ENCODE data around the gene MYMK. TPM values are rescaled to one million over a fixed set of nuclear protein-coding genes. Genes with fewer than 3 reads are reported as not detected.

The MYMK gene
- total RNA-seq, 1 experiment from 2014 or later: not detected

DNA sequence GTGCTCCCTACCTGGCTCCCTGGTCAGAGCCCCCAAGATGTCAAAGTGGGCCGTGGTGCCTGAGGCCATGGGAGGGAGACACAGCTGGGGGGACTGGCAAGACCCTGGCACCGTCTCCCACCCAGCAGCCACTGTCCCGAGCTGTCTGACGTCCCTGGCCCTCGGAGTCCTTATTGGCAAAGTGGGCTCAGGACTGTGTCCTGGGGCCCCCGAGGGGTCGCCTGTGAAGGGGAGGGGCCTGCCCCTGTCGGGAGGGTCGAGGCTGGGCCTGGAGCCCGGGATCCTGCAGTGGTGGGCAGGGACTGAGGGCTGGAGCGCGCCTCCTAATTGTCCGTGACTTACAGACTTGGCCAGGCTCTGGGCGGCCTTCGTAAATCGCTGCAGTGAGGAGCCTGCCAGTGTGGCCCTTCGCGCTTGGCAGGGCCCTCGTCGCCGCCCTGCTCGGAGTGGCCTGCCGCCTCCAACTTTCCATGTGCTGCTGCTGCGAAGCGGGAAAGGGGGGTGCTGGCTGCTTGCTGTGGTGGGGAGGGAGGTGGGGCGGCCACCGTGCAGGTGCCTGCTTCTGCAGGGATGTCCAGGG lies 13.7 kb downstream of the MYMK start:
- Histone ChIP-seq H3K27me3 (replicated peaks; ENCODE audit: control insufficient read depth, insufficient read depth, low read length) (no peaks in the 10 kb centered on the region), H3K4me1 (0 out of 2 replicates have a peak, but pooled peaks cover 3% of the 10 kb centered on the region), H3K9me3 (no peaks in the 10 kb centered on the region), H3K4me3 (ENCODE audit: low read depth, low read length) (no peak overlapping the region), H3K36me3 (ENCODE audit: control insufficient read depth, insufficient read depth, low read length) (no peaks in the 10 kb centered on the region)
- Mint-ChIP-seq H3K9me3 (ENCODE audit: unreplicated experiment) (no peaks in the 10 kb centered on the region), H3K4me1 (ENCODE audit: low read depth, unreplicated experiment) (no peaks in the 10 kb centered on the region), H3K36me3 (ENCODE audit: insufficient read depth, unreplicated experiment) (no peaks in the 10 kb centered on the region), H3K4me3 (ENCODE audit: unreplicated experiment) (no peak overlapping the region), H3K27ac (ENCODE audit: unreplicated experiment) (no peak overlapping the region), H3K27me3 (ENCODE audit: insufficient read depth, unreplicated experiment) (no peaks in the 10 kb centered on the region)
- TF ChIP-seq, protein P1, sequence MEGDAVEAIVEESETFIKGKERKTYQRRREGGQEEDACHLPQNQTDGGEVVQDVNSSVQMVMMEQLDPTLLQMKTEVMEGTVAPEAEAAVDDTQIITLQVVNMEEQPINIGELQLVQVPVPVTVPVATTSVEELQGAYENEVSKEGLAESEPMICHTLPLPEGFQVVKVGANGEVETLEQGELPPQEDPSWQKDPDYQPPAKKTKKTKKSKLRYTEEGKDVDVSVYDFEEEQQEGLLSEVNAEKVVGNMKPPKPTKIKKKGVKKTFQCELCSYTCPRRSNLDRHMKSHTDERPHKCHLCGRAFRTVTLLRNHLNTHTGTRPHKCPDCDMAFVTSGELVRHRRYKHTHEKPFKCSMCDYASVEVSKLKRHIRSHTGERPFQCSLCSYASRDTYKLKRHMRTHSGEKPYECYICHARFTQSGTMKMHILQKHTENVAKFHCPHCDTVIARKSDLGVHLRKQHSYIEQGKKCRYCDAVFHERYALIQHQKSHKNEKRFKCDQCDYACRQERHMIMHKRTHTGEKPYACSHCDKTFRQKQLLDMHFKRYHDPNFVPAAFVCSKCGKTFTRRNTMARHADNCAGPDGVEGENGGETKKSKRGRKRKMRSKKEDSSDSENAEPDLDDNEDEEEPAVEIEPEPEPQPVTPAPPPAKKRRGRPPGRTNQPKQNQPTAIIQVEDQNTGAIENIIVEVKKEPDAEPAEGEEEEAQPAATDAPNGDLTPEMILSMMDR (IDR thresholded peaks at IDR 0.05; ENCODE audit: insufficient read depth in 1 of 2, low read depth in 1 of 2, low read length in 1 of 2, severe bottlenecking in 1 of 2, unreplicated experiment in 1 of 2): no peak
- POLR2A ChIA-PET: no interaction called here
- BruUV-seq (replicated peaks): no TSS peak
- no peak for DNase-seq
- intact Hi-C loops (cut with micrococcal nuclease; ENCODE audit: unreplicated experiment): no loop called here
- CTCF ChIA-PET: no interaction called here

GRCh38 chr9:133509179-133510083 lies 15.3 kb downstream of the MYMK start:
- no peak overlapping the region for H3K4me3 Mint-ChIP-seq (ENCODE audit: unreplicated experiment)
- no peaks in the 10 kb centered on the region for H3K4me1 Mint-ChIP-seq (ENCODE audit: low read depth, unreplicated experiment)
- H3K36me3 Mint-ChIP-seq (ENCODE audit: insufficient read depth, unreplicated experiment): no peaks in the 10 kb centered on the region
- no peak overlapping the region for H3K4me3 ChIP-seq (ENCODE audit: low read depth, low read length)
- H3K9me3 Mint-ChIP-seq (ENCODE audit: unreplicated experiment): no peaks in the 10 kb centered on the region
- no peaks in the 10 kb centered on the region for H3K27me3 ChIP-seq (replicated peaks; ENCODE audit: control insufficient read depth, insufficient read depth, low read length)
- no peak overlapping the region for H3K27ac Mint-ChIP-seq (ENCODE audit: unreplicated experiment)
- DNase-seq: peak; percentile 18 to 77
- H3K9me3 ChIP-seq: no peaks in the 10 kb centered on the region
- ChIA-PET POLR2A (no interaction called here), CTCF (interaction anchor here (0.5 to 0.7 kb wide), 3 partner anchors 23 to 349 kb away, joined by 3 to 4 read pairs (median 3); no protein-coding TSS in a partner anchor)
- 0 out of 2 replicates have a peak, but pooled peaks cover 3% of the 10 kb centered on the region for H3K4me1 ChIP-seq
- TF ChIP-seq, protein P1 (IDR thresholded peaks at IDR 0.05; ENCODE audit: insufficient read depth in 1 of 2, low read depth in 1 of 2, low read length in 1 of 2, severe bottlenecking in 1 of 2, unreplicated experiment in 1 of 2): no peak
- no peaks in the 10 kb centered on the region for H3K36me3 ChIP-seq (ENCODE audit: control insufficient read depth, insufficient read depth, low read length)
- no TSS peak for BruUV-seq (replicated peaks)
- intact Hi-C loops (cut with micrococcal nuclease; ENCODE audit: unreplicated experiment): no loop called here
- no peaks in the 10 kb centered on the region for H3K27me3 Mint-ChIP-seq (ENCODE audit: insufficient read depth, unreplicated experiment)

- Histone ChIP-seq H3K36me3 (ENCODE audit: control insufficient read depth, insufficient read depth, low read length) (no peaks in the 10 kb centered on the region), H3K27me3 (replicated peaks; ENCODE audit: control insufficient read depth, insufficient read depth, low read length) (no peaks in the 10 kb centered on the region), H3K9me3 (no peaks in the 10 kb centered on the region), H3K4me1 (0 out of 2 replicates have a peak, but pooled peaks cover 3% of the 10 kb centered on the region), H3K4me3 (ENCODE audit: low read depth, low read length) (no peak overlapping the region)
- DNase-seq: no peak
- Mint-ChIP-seq H3K27ac (ENCODE audit: unreplicated experiment) (no peak overlapping the region), H3K9me3 (ENCODE audit: unreplicated experiment) (peaks cover 8% of the 10 kb centered on the region), H3K4me1 (ENCODE audit: low read depth, unreplicated experiment) (no peaks in the 10 kb centered on the region), H3K27me3 (ENCODE audit: insufficient read depth, unreplicated experiment) (no peaks in the 10 kb centered on the region), H3K4me3 (ENCODE audit: unreplicated experiment) (no peak overlapping the region), H3K36me3 (ENCODE audit: insufficient read depth, unreplicated experiment) (no peaks in the 10 kb centered on the region)
- TF ChIP-seq, protein P1 (IDR thresholded peaks at IDR 0.05; ENCODE audit: insufficient read depth in 1 of 2, low read depth in 1 of 2, low read length in 1 of 2, severe bottlenecking in 1 of 2, unreplicated experiment in 1 of 2): no peak
- no TSS peak for BruUV-seq (replicated peaks)
- intact Hi-C loops (cut with micrococcal nuclease; ENCODE audit: unreplicated experiment): no loop called here
- POLR2A ChIA-PET: no interaction called here
- CTCF ChIA-PET: no interaction called here
Observed at GRCh38 chr9:133508046-133508445, 16.7 kb downstream of the MYMK start.
